Glutamatergic neuron (in vitro differentiated cells): Measurements from ENCODE around the gene BCAP31. TPM values are rescaled to one million over a fixed set of nuclear protein-coding genes. Genes with fewer than 3 reads are reported as not detected.

Source experiments
- DNase-seq: peaks from one replicate; pipeline ENCODE4 v3.0.0; 2022
- H3K27ac Mint-ChIP-seq: one replicate; pipeline ENCODE4 v1.8.0; 2020; ENCODE audit warnings: mild to moderate bottlenecking, mixed read lengths, inconsistent platforms; ENCODE audit not compliant: unreplicated experiment
- H3K27me3 Mint-ChIP-seq: one replicate; pipeline ENCODE4 v1.8.0; 2020; ENCODE audit warnings: mild to moderate bottlenecking, moderate library complexity, mixed read lengths, inconsistent platforms; ENCODE audit not compliant: unreplicated experiment
- H3K36me3 Mint-ChIP-seq: one replicate; pipeline ENCODE4 v1.8.0; 2020; ENCODE audit warnings: mild to moderate bottlenecking, mixed read lengths, inconsistent platforms; ENCODE audit not compliant: unreplicated experiment
- H3K4me1 Mint-ChIP-seq: one replicate; pipeline ENCODE4 v1.8.0; 2020; ENCODE audit warnings: mild to moderate bottlenecking, low read depth, mixed read lengths, inconsistent platforms; ENCODE audit not compliant: unreplicated experiment
- H3K4me3 Mint-ChIP-seq: one replicate; pipeline ENCODE4 v1.8.0; 2020; ENCODE audit warnings: mild to moderate bottlenecking, mixed read lengths, inconsistent platforms; ENCODE audit not compliant: unreplicated experiment
- H3K9me3 Mint-ChIP-seq: one replicate; pipeline ENCODE4 v1.8.0; 2020; ENCODE audit warnings: mild to moderate bottlenecking, moderate library complexity, mixed read lengths, inconsistent platforms; ENCODE audit not compliant: unreplicated experiment
- CTCF ChIP-seq: fragments of 200-600 bp; sonication (generic); IDR thresholded peaks from one replicate; pipeline ENCODE4 v1.5.0; 2021; ENCODE audit not compliant: partially characterized antibody, unreplicated experiment
- total RNA-seq: library from RNA; stranded (reverse); fragmentation: NEBNext Ultra II Directional; extraction: Animal tissue kit (Norgen Biotek cat#: 25700); gene quantifications from one replicate; pipeline ENCODE4 v1.2.1, GENCODE V29; 2021; ENCODE audit not compliant: unreplicated experiment

The BCAP31 gene
- total RNA-seq, 1 donor from 2014 or later, result 155 TPM

GRCh38 chrX:153674219-153674851 lies 49.9 kb downstream of the BCAP31 start:
- Mint-ChIP-seq H3K27me3 (peaks cover 4% of the 10 kb centered on the region), H3K4me1 (peaks cover 1% of the 10 kb centered on the region), H3K9me3 (peaks cover 2% of the 10 kb centered on the region), H3K36me3 (no peaks in the 10 kb centered on the region), H3K4me3 (peak overlapping the region; percentile 60), H3K27ac (no peak overlapping the region)
- TF ChIP-seq CTCF, result no peak
- DNase-seq, result no peak

- Mint-ChIP-seq H3K4me1 (peaks cover 1% of the 10 kb centered on the region), H3K9me3 (peaks cover 2% of the 10 kb centered on the region), H3K27me3 (peaks cover 4% of the 10 kb centered on the region), H3K27ac (no peak within 1 kb of the TSS), H3K4me3 (peak within 1 kb of the TSS; percentile 60), H3K36me3 (no peaks in the 10 kb centered on the region)
- no peak for DNase-seq
- no peak for TF ChIP-seq CTCF
Measured at GRCh38 chrX:153673428-153674218, 50.6 kb downstream of the BCAP31 start, which contains the start of gene PNCK. PNCK (minus strand) TSS chrX:153673813; CDS start chrX:153673076, 737 bp downstream.

- no peak for DNase-seq
- H3K27ac Mint-ChIP-seq, result no peak overlapping the region
- H3K36me3 Mint-ChIP-seq, result no peaks in the 10 kb centered on the region
- no peak overlapping the region for H3K4me3 Mint-ChIP-seq
- H3K4me1 Mint-ChIP-seq, result peaks cover 1% of the 10 kb centered on the region
- no peak for TF ChIP-seq CTCF
- H3K27me3 Mint-ChIP-seq, result peaks cover 4% of the 10 kb centered on the region
- H3K9me3 Mint-ChIP-seq, result peaks cover 2% of the 10 kb centered on the region
Measured at GRCh38 chrX:153672531-153673427, 51.4 kb downstream of the BCAP31 start.

- Mint-ChIP-seq H3K27ac (no peak overlapping the region), H3K27me3 (peaks cover 4% of the 10 kb centered on the region), H3K9me3 (peaks cover 2% of the 10 kb centered on the region), H3K4me3 (no peak overlapping the region), H3K36me3 (no peaks in the 10 kb centered on the region), H3K4me1 (peaks cover 1% of the 10 kb centered on the region)
- no peak for DNase-seq
- TF ChIP-seq CTCF, result no peak
Measured at GRCh38 chrX:153671589-153672530, 52.3 kb downstream of the BCAP31 start.
